Ascending aorta (tissue), 2 donors: ENCODE data around the gene EPB41L4A. TPM values are rescaled to one million over a fixed set of nuclear protein-coding genes. Genes with fewer than 3 reads are reported as not detected.
"Not testable (repeated sequence)": the region's sequence is repeated elsewhere in the genome, so short reads cannot be mapped to it uniquely, and the experiment has no call there.

Experiments
- DNase-seq, 2 donors: peaks; one replicate each; pipeline ENCODE4 v3.0.0-alpha.2; 2019; ENCODE audit warnings: low spot score in 2 of 2
- H3K27ac ChIP-seq, 2 donors: fragments of 200-600 bp; sonication (generic); one replicate each; pipeline ENCODE4 v1.5.1; 2016 to 2017; ENCODE audit warnings: mild to moderate bottlenecking in 1 of 2
- H3K27me3 ChIP-seq: fragments of 200-600 bp; sonication (generic); one replicate; pipeline ENCODE4 v1.5.1; 2017
- H3K36me3 ChIP-seq, 2 donors: fragments of 200-600 bp; sonication (generic); one replicate each; pipeline ENCODE4 v1.5.1; 2016
- H3K4me1 ChIP-seq, 2 donors: fragments of 200-600 bp; sonication (generic); one replicate each; pipeline ENCODE4 v1.5.1; 2016 to 2017; ENCODE audit warnings: mild to moderate bottlenecking in 1 of 2
- H3K4me3 ChIP-seq, 2 donors: fragments of 200-600 bp; sonication (generic); one replicate each; pipeline ENCODE4 v1.5.1; 2016 to 2017; ENCODE audit warnings: mild to moderate bottlenecking in 1 of 2
- H3K9me3 ChIP-seq, 2 donors: fragments of 200-600 bp; sonication (generic); one replicate each; pipeline ENCODE4 v1.5.1; 2016
- intact Hi-C: fragments of 100-400 bp; cut with DNase I; formaldehyde crosslinking; loops from one replicate; pipeline ENCODE4 v1.15.1; 2023
- total RNA-seq: library from RNA; depleted of rRNA; stranded (reverse); fragments of >200 nt; gene quantifications from one replicate; pipeline ENCODE4 v1.1.0, GENCODE V29; 2016
- TF ChIP-seq, protein P1 (sequence below), 3 experiments: fragments of 200-600 bp in 2 of 3; fragments of 450-650 bp in 1 of 3; sonication (generic) in 2 of 3; IDR thresholded peaks; one replicate each; pipeline ENCODE4 v1.5.1; 2016 to 2019; ENCODE audit warnings: antibody characterized with exemption in 3 of 3, mild to moderate bottlenecking in 1 of 3, moderate library complexity in 1 of 3

EPB41L4A gene
- total RNA-seq, 1 donor from 2014 or later, result 9.4 TPM

DNA sequence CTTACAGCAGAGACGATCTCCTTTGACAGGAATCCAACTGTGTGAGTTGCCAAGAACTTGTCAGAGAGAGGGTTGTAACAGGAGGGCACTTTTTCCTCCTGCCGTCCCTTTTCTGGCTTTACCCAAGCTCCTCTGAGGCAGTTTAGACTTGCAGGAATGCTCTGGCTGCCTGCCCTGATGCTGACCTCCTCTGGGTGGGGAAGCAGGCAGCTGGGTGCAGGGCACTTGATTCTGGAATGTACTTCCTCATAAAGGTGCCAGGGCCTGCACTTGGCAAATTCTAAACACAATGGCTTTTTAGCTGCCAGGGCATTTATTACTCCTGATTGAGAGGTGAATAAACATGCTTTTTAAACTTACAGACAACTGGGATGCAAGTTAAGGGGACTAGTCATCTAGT lies 190.4 kb downstream of the EPB41L4A start:
- Histone ChIP-seq H3K9me3 (no peaks in the 10 kb centered on the region), H3K36me3 (no peaks in the 10 kb centered on the region), H3K27ac (peak overlapping the region; percentile 8 to 9), H3K27me3 (no peaks in the 10 kb centered on the region), H3K4me3 (no peak overlapping the region), H3K4me1 (peaks cover 0 to 11% of the 10 kb centered on the region in 2 donors)
- intact Hi-C loops, result no loop called here
- peak; percentile 11 to 82 for DNase-seq
- TF ChIP-seq, protein P1, sequence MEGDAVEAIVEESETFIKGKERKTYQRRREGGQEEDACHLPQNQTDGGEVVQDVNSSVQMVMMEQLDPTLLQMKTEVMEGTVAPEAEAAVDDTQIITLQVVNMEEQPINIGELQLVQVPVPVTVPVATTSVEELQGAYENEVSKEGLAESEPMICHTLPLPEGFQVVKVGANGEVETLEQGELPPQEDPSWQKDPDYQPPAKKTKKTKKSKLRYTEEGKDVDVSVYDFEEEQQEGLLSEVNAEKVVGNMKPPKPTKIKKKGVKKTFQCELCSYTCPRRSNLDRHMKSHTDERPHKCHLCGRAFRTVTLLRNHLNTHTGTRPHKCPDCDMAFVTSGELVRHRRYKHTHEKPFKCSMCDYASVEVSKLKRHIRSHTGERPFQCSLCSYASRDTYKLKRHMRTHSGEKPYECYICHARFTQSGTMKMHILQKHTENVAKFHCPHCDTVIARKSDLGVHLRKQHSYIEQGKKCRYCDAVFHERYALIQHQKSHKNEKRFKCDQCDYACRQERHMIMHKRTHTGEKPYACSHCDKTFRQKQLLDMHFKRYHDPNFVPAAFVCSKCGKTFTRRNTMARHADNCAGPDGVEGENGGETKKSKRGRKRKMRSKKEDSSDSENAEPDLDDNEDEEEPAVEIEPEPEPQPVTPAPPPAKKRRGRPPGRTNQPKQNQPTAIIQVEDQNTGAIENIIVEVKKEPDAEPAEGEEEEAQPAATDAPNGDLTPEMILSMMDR (IDR thresholded peaks at IDR 0.05), result no peak

DNA sequence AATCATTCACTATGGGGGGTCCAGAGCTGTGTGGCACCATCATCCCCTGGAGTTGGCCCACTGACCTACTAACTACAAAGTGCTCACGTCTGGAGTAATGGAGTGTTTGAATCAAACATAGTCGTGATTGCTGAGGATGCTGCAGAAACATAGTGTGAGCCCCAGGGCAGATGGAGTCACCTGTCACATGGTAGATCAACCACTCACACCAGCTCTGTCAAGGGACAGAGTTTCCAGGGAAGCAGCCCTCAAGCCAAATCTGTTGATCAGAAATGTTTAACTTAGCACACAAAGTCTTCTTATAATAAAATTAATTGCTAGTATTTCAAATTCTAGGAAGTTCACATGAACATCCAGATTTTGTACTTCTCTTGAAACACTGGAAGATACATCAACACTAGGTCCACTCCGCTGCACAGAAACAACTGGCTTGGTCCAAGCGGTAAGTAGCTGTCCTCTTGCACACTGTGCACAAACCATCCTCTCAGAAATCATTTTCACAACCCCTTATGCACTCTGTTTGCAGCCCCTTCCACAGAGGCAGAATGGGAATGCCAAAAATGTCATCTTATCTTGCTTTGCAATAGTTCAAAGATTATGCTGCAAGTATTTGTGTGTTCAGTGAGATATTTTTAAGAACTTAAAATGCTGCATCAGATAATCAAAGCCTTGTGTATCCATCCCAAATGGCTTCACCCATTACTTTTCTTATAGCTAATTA lies 191.0 kb downstream of the EPB41L4A start:
- peaks cover 0 to 11% of the 10 kb centered on the region in 2 donors for H3K4me1 ChIP-seq
- no peaks in the 10 kb centered on the region for H3K27me3 ChIP-seq
- H3K9me3 ChIP-seq, result no peaks in the 10 kb centered on the region
- no peak overlapping the region for H3K4me3 ChIP-seq
- intact Hi-C loops, result no loop called here
- H3K36me3 ChIP-seq, result no peaks in the 10 kb centered on the region
- peak overlapping the region; percentile 8 to 9 for H3K27ac ChIP-seq
- no peak for DNase-seq
- TF ChIP-seq, protein P1 (IDR thresholded peaks at IDR 0.05), result no peak

DNA sequence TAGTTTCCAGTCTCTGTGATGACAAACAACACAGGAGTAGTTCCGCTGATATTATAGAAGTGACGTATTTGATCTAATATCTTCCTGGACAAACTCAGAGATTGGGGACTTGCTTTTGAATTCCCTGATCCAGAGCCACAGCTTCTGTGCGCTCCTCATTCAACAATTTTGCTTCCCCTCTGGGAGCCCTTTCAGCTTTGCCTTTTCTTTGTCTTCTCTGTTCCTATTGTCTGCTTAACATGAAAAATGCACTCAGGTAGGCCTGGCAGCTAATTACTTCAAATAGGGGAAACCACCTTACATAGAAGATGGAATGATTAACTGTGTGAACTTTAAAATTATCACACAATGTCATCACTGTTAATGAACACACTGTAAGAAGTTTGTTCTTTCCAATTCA lies 192.9 kb downstream of the EPB41L4A start:
- no peak overlapping the region for H3K27ac ChIP-seq

DNA sequence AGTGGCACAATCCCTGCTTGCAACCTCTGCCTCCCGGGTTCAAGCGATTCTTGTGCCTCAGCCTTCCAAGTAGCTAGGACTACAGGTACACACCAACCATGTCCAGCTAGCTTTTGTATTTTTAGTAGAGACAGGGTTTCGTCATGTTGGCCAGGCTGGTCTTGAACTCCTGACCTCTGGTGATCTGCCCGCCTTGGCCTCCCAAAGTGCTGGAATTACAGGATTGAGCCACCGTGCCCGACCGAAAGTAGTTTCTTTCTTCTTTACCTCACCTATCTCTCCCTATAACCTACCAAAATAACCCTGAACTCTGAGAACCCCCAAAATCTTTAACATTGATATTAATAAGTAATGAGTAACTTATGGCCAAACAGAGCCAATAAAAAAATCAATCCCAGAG lies 196.1 kb downstream of the EPB41L4A start:
- H3K4me1 ChIP-seq, H3K4me3 ChIP-seq, H3K27ac ChIP-seq, H3K36me3 ChIP-seq, intact Hi-C loops, DNase-seq, H3K9me3 ChIP-seq, H3K27me3 ChIP-seq: not testable (repeated sequence)

More for the DNA sequence above, 192.9 kb downstream of the EPB41L4A start:
- Histone ChIP-seq H3K9me3 (no peaks in the 10 kb centered on the region), H3K36me3 (no peaks in the 10 kb centered on the region), H3K27me3 (no peaks in the 10 kb centered on the region), H3K4me1 (peaks cover 0 to 11% of the 10 kb centered on the region in 2 donors), H3K4me3 (no peak overlapping the region)
- no peak for DNase-seq
- intact Hi-C loops, result no loop called here
- TF ChIP-seq, protein P1 (IDR thresholded peaks at IDR 0.05), result no peak

DNA sequence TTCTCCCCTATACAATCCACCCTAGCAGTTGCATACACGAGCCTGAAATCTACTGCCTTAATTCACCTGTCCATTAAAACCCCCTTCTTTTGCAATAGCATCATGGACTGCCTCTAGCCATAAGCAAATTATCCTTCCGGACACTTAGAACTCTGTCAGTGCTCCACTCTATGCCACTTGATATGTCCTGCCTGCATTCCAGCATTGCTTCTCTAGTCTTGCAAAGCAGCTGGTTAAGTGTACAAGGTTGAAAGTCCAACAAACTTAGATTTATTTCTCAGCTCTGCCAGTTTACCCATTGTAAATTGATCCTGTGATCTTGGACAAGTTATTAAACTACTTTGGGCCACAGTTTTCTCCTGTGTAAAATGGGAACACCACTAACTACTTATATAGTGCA lies 197.9 kb downstream of the EPB41L4A start:
- Histone ChIP-seq H3K9me3 (no peaks in the 10 kb centered on the region), H3K4me1 (no peaks in the 10 kb centered on the region), H3K27me3 (no peaks in the 10 kb centered on the region), H3K36me3 (no peaks in the 10 kb centered on the region), H3K4me3 (no peak overlapping the region), H3K27ac (no peak overlapping the region)
- intact Hi-C loops, result no loop called here
- TF ChIP-seq, protein P1 (IDR thresholded peaks at IDR 0.05), result no peak
- DNase-seq, result no peak

DNA sequence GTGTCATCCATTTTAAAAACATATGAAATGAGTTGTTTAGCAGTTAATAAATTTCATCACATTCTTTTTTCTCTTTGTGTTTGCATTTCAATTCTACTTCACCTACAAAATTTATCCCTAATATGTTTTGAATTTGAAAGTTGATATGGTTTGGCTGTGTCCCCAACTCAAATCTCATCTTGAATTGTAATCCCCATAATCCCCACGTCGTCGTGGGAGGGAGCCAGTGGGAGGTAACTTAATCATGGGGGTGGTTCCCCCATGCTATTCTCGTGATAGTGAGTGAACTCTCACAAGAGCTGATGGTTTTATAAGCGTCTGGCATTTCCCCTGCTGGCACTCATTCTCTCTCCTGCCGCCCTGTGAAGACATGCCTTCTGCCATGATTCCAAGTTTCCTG lies 200.1 kb downstream of the EPB41L4A start:
- no peaks in the 10 kb centered on the region for H3K9me3 ChIP-seq
- H3K36me3 ChIP-seq, result no peaks in the 10 kb centered on the region
- TF ChIP-seq, protein P1 (IDR thresholded peaks at IDR 0.05), result no peak
- no peaks in the 10 kb centered on the region for H3K4me1 ChIP-seq
- no peak overlapping the region for H3K4me3 ChIP-seq
- intact Hi-C loops, result no loop called here
- H3K27me3 ChIP-seq, result no peaks in the 10 kb centered on the region
- no peak overlapping the region for H3K27ac ChIP-seq
- DNase-seq, result no peak
